GM18507 (cell line): ENCODE measurements around the gene MAMDC4.

Experiments
- DNase-seq: peaks from one replicate; pipeline ENCODE4 v3.0.0; 2011; ENCODE audit warnings: low read depth; ENCODE audit not compliant: insufficient read length; ENCODE audit errors: extremely low spot score
- FAIRE-seq: peaks from 2 replicates; lab custom pipeline; 2011; peaks lifted over from hg19 to GRCh38; lab: Jason Lieb, UNC

The MAMDC4 gene

DNA sequence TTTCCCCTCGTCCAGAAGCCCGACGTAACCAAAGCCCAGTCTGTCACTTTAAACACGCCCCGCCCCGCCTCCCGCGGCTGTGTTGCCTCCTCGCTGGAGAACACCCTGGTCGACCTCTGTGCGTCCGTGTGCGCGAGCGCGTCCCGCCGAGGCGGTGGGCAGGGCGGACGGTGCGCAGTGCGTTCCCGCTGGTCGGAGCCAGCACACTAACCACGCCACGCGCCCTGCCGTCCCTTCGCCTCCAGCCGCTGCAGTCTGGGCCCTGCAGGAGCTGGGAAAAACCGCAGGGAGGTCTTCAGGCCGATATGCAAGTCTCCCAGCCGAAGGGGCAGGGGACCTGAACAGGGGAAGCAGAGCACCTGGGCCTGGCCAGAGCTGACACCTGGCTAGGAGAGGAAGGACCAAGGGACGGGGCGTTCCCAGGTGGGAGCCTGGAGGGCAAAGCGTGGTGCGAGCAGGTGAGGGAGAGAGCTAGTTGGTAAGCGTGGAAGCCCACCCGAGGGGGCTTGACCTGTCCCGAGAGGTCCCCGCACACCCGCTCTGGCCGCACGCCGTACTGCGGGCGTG, 4.2 kb upstream of the MAMDC4 start:
- FAIRE-seq (peak; percentile 79), DNase-seq (peak; percentile 38)

DNA sequence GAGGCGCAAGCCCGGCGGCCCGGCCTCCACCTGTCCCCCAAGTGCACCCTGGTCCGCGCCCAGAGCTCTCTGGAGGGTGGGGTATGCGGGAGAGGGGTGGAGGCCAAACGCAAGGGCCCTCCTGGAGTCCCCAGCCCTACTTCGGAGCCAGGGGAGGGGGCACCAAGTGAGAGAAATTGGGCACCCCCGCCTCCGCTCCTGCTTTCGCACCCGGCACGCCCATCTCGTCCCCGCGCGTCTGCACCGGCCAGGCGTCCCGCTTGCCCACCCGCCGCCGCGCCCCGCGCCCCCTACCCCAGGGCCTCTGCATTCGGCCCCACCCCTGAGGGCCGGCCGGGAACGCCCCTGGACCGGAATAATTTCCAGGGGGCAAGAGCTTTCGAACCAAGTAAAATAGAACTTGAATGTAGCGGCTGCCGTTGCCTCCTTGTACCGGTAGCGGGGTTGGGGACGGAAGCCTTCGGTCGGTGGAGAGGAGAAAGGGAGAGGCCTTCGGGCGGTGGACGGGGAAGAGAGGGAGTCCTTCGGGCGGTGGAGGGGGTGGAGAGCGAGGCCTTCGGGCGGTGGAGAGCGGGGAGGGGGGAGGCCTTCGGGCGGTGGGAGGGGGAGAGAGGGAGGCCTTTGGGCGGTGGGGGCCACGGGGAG, 3.6 kb upstream of the MAMDC4 start:
- FAIRE-seq (no peak), DNase-seq (no peak)

DNA sequence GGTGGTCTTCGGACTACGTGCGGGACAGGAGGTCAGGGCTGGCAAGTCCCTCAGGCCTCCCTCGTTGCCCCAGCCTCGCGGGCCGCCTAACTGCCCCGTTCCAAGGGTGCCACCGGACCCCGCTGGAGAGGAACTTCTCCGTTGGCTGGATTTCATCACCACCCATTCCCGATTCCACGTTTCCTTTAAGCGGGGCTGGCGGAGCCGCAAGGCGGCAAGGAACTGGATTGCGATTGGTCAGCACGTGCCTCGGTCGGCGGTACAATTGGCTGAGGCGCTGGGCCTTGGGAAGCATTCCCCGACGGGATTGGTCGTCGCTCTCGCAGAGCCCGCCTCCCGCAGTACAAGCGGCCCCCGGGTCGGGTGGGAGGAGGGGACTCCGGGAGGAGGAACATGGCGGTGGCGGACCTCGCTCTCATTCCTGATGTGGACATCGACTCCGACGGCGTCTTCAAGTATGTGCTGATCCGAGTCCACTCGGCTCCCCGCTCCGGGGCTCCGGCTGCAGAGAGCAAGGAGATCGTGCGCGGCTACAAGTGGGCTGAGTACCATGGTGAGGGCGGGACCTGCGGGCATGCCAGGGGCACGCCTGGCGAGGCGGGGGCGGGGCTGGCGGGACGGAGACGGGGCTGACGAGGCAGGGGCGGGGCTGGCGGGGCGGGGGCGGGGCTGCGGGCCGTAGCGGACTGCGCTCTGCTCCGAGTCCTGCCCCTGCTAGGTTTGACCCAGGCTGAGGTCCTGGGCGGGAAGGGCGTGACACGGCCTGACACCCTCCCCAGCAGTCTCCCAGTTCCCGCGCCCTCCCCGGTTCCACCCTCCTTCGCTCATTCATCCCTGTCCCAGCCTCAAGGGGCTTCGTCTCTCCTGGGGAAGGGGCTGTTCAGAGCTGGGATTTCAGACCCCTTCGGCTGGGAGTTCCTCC, 2.8 kb upstream of the MAMDC4 start, which contains the start of gene PHPT1:
TSS of gene PHPT1 (plus strand) at position 372 of the 922 bp plus-strand sequence. CDS start at position 394, 22 bp downstream.
- FAIRE-seq, result peak; percentile 100

DNA sequence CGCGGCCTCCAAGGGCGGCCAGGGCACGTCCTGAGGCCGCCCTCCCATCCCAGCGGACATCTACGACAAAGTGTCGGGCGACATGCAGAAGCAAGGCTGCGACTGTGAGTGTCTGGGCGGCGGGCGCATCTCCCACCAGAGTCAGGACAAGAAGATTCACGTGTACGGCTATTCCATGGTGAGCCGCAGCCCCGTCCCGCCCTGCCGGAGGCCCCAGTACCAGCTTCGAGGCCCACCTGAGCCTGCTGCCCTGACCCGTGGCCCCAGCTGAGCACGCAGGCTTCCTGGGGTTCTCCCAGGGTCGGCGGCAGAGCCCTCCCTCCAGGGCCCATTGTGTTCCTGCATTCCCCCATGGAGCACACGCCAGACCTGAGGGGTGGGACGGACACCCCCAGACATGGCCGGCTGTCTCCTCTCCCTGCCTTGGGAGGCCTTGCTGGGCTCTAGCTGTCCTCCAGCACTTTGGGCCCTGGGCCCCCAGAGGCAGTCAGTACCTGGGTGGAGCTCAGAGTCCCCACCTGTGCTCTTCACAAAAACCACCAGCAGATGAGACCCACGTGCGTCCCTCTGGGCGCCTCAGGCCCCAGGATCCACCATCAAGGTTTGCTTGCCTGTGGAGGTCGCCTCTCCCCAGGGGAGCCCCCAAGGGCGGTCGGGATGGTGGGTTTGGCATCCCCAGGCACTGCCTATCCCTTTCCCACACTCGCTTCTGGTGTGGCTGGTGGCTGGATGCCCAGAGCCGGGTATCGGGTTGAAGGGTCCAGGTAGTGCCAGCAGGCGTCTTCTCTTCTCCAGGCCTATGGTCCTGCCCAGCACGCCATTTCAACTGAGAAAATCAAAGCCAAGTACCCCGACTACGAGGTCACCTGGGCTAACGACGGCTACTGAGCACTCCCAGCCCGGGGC, 1.9 kb upstream of the MAMDC4 start:
- FAIRE-seq (no peak), DNase-seq (no peak)

More for the DNA sequence above, 2.8 kb upstream of the MAMDC4 start, which contains the start of gene PHPT1:
- peak; percentile 99 for DNase-seq

DNA sequence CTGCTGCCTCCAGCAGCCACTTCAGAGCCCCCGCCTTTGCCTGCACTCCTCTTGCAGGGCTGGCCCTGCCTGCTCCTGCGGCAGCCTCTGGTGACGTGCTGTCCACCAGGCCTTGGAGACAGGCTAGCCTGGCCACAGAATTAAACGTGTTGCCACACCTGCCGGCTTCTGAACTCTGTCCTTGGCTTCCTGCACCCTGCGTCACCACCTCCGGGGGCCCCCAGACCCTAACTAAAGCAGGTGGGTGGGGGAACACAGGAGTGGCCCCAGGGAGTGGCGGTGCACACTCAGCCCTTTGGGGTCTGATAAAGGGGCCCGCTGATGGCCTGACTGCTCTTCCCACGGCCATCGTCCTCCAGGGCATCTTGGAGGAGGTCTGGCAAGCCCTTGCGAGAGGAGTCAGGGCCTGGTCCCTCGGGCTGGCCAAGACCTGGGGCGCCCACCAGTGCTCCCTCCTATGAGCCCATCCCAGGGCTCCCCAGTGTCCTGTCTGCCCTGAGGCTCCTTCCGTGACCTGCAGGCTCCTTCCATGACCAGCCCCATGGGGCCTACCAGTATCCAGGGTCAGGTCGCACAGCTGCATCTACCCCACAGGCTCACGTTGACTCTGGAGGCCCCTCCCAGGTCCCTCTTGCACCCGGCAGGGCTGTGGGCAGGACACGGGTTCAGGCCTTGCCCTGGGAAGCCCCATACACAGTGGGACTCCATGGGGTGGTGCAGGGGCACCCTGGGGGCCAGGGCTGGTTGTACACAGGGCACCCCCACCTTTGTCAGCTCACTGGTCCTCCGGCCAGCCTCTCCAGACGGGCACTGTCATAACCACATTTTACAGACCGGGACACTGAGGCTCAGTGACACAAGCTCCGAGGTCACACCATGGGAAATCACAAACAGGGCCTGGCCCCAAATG, 1.0 kb upstream of the MAMDC4 start:
- FAIRE-seq (no peak), DNase-seq (no peak)

DNA sequence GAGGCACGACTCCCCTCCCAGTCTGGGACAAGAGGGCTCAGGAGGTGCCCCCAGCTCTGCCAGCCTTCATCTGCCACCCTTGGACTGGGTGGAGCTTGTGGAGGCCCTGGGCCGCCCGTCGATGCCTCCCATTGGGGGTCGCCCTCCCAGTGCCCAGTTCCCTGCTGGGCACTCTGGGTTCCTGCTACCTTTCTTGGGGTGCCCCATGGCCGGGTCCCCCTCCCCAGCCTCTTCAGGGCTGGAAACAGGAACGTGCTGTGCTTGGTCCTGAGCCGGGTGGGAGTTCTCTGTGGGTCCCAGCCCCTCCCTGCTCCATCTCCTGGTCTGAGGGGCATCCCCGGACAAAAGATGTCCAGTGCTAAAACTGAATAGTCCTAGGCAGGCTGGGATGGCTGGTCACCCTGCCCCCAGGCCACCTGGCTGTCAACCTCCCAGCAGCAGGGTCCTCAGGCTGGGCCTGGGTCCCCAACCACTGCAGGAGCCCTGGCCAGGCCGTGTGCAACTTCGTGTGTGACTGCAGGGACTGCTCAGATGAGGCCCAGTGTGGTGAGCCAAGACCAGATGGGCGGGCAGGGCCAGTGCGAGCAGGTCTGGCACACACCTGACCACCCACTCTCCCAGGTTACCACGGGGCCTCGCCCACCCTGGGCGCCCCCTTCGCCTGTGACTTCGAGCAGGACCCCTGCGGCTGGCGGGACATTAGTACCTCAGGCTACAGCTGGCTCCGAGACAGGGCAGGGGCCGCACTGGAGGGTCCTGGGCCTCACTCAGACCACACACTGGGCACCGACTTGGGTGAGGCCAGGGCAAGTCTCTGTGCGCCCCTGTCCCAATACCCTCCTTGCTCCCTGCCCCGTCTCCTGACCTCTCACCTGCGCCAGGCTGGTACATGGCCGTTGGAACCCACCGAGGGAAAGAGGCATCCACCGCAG, 784 bp downstream of the MAMDC4 start:
- FAIRE-seq (no peak), DNase-seq (no peak)

DNA sequence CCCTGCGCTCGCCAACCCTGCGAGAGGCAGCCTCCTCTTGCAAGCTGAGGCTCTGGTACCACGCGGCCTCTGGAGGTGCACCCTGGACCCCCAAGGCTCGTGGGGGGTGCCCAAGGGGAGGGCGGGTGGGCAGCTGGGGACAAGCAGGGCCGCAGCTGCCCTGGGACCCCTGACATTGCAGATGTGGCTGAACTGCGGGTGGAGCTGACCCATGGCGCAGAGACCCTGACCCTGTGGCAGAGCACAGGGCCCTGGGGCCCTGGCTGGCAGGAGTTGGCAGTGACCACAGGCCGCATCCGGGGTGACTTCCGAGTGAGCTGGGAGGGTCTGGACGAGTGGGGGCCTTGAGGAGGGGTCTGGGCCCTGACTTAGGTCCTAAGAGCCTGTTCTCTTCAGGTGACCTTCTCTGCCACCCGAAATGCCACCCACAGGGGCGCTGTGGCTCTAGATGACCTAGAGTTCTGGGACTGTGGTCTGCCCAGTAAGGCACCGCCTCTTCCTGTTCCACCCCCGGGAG, 1.5 kb downstream of the MAMDC4 start:
- peak; percentile 15 for FAIRE-seq
- no peak for DNase-seq

DNA sequence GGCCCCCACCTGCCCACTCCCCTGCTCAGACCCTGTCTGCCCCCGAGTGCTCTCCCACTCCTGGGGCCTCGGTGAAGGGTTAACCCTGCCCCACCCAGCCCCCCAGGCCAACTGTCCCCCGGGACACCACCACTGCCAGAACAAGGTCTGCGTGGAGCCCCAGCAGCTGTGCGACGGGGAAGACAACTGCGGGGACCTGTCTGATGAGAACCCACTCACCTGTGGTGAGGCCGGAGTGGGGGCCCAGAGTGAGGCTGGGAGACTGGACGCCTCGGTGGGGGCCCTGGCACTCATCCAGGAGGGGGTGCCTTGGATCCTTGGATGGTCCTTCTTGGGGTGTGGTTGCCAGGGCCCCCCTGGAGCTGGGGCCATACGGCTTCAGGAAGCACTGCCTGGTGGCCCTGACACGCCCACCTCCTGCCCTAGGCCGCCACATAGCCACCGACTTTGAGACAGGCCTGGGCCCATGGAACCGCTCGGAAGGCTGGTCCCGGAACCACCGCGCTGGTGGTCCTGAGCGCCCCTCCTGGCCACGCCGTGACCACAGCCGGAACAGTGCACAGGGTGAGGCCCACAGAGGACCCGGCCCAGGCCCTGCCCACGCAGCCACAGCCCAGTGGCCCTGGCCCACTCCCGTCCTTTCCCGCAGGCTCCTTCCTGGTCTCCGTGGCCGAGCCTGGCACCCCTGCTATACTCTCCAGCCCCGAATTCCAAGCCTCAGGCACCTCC, 2.1 kb downstream of the MAMDC4 start:
- DNase-seq (no peak), FAIRE-seq (no peak)

DNA sequence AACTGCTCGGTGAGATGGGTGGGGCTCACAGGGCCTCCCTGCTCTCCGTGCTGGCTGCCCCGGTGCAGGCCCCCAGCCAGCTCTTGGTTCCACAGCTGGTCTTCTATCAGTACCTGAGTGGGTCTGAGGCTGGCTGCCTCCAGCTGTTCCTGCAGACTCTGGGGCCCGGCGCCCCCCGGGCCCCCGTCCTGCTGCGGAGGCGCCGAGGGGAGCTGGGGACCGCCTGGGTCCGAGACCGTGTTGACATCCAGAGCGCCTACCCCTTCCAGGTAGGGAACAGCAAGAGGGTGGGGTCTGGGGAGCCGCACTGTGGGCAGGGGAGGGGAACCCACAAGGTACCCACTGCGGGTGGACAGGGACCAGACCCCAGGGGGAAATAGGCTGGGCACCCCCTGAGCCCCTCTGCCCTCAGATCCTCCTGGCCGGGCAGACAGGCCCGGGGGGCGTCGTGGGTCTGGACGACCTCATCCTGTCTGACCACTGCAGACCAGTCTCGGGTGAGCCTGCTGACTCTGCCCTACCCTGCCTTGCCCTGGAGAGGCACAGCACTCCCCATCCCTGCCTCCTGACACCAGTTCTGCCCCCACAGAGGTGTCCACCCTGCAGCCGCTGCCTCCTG, 2.8 kb downstream of the MAMDC4 start:
- no peak for FAIRE-seq
- DNase-seq, result no peak

DNA sequence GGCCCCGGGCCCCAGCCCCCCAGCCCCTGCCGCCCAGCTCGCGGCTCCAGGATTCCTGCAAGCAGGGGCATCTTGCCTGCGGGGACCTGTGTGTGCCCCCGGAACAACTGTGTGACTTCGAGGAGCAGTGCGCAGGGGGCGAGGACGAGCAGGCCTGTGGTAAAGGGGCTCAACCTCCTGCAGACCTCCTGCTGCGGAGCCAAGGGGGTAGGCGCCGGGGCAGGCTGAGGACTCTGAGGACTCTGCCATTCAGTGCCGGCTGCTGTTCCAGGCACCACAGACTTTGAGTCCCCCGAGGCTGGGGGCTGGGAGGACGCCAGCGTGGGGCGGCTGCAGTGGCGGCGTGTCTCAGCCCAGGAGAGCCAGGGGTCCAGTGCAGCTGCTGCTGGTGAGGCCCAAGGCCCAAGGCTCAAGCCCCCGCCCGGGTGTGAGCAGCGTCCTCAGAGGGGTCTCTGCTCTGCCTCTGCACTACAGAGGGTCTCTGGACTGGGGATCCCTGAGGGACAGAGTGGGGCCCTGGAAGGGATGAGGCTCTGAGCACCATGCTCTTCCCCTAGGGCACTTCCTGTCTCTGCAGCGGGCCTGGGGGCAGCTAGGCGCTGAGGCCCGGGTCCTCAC, 3.4 kb downstream of the MAMDC4 start:
- DNase-seq (no peak), FAIRE-seq (no peak)

DNA sequence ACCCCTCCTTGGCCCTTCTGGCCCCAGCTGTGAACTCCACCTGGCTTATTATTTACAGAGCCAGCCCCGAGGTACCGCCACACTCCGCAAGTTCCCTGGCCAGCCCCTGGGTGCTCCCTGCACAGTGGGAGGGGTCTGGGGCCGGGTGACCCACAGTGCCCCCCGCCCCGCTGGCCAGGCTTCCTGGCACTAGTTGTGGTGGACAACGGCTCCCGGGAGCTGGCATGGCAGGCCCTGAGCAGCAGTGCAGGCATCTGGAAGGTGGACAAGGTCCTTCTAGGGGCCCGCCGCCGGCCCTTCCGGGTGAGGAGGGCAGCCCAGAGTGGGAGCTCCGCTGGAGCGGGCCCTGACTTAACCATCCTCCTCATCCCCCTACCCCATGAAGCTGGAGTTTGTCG, 3.9 kb downstream of the MAMDC4 start:
- no peak for DNase-seq
- no peak for FAIRE-seq

DNA sequence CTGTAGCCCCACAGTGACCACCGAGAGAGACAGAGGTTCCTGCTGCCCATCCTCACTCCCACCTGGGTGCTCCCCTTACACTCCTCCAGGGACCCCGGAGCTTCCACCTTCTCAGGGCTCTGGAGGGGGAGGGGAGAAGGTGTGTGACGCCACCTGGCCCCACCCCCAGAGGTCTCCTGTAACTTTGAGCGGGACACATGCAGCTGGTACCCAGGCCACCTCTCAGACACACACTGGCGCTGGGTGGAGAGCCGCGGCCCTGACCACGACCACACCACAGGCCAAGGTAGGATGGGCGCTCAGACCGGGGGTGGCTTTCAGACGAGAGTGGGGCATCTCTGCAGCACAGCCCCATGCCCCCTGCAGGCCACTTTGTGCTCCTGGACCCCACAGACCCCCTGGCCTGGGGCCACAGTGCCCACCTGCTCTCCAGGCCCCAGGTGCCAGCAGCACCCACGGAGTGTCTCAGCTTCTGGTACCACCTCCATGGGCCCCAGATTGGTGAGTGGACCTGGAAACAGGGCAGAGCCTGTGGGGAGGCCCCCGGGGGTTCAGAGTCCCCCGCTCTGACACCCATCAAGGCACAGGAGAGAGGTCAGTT, 4.5 kb downstream of the MAMDC4 start:
- FAIRE-seq (no peak), DNase-seq (no peak)

DNA sequence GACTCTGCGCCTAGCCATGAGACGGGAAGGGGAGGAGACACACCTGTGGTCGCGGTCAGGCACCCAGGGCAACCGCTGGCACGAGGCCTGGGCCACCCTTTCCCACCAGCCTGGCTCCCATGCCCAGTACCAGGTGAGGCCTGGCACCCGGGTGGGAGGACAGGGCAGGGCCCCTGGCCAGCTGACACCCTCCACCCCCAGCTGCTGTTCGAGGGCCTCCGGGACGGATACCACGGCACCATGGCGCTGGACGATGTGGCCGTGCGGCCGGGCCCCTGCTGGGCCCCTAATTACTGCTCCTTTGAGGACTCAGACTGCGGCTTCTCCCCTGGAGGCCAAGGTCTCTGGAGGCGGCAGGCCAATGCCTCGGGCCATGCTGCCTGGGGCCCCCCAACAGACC, 5.0 kb downstream of the MAMDC4 start:
- FAIRE-seq (no peak), DNase-seq (no peak)

DNA sequence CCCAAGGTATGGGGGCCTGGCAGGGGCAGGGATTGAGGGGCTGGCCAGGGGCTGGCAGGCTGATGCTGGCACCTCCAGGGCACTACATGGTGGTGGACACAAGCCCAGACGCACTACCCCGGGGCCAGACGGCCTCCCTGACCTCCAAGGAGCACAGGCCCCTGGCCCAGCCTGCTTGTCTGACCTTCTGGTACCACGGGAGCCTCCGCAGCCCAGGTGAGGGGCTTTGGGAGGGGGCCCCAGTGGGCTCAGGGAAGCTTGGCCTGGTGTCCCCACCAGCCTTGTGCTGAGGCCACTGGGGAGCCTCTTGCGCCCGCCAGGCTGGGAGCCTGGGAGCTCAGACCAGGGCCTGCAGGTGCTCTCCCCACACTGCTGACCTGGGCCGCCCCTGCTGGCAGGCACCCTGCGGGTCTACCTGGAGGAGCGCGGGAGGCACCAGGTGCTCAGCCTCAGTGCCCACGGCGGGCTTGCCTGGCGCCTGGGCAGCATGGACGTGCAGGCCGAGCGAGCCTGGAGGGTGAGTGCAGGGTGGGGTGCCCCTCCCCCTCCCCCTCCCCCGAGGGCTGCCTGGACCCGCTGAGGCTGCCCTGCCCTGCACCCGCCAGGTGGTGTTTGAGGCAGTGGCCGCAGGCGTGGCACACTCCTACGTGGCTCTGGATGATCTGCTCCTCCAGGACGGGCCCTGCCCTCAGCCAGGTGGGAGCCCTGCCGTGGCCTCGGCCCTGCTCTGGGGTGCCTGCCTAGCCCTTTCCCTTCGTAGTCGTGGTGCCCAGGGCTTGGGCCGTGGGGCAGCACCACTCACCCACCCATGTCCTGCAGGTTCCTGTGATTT, 5.7 kb downstream of the MAMDC4 start:
- FAIRE-seq (no peak), DNase-seq (no peak)

DNA sequence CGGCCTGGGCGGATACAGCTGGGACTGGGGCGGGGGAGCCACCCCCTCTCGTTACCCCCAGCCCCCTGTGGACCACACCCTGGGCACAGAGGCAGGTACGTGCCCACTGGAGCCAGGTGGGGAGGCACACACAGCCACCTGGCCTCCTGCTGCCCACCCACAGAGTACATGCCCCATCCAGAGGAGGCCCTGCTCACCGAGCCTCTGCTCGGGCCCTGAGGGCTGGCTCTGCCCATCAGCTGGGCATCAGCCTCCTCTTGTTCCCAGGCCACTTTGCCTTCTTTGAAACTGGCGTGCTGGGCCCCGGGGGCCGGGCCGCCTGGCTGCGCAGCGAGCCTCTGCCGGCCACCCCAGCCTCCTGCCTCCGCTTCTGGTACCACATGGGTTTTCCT, 6.3 kb downstream of the MAMDC4 start:
- DNase-seq (no peak), FAIRE-seq (no peak)
